Astrocyte (in vitro differentiated cells and primary cell): ENCODE results near the gene EFL1.
"Not testable (repeated sequence)": the region's sequence is repeated elsewhere in the genome, so short reads cannot be mapped to it uniquely, and the experiment has no call there.

Experiments
- EZH2 ChIP-seq: IDR thresholded peaks from 2 replicates; pipeline ENCODE4 v1.6.1; 2012; ENCODE audit warnings: mild to moderate bottlenecking, low read length, inconsistent platforms; ENCODE audit not compliant: insufficient read depth
- TF ChIP-seq, protein P1 (sequence below): IDR thresholded peaks from 2 replicates; pipeline ENCODE4 v1.5.1; 2011; ENCODE audit warnings: low read depth, mild to moderate bottlenecking, inconsistent platforms, low read length, moderate library complexity; ENCODE audit not compliant: insufficient read depth

DNA sequence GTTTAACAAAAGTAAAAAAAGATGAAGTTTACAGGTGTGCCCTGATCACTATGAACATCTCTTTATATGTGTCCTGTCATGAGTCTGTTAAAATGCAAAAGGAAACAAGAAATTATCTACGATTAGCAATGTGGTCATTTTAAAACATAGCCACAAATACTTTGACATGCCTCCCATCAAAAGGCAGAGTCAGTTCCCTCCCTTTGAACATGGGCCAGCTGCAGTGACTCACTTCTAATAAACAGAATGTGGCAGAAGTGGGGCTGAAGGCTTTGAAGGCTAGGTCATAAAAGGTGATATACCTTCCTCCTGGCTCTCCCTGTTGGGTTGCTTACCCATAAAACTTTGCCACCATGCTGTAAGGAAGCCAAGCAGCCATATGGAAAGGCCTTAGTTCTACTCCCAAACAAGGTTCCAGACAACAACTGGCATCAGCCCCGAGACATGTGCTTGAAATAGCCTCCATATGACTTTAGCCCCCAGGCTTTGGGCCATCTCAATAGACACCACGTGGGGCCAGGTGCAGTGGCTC is 52.4 kb downstream of the EFL1 start:
- TF ChIP-seq, protein P1, sequence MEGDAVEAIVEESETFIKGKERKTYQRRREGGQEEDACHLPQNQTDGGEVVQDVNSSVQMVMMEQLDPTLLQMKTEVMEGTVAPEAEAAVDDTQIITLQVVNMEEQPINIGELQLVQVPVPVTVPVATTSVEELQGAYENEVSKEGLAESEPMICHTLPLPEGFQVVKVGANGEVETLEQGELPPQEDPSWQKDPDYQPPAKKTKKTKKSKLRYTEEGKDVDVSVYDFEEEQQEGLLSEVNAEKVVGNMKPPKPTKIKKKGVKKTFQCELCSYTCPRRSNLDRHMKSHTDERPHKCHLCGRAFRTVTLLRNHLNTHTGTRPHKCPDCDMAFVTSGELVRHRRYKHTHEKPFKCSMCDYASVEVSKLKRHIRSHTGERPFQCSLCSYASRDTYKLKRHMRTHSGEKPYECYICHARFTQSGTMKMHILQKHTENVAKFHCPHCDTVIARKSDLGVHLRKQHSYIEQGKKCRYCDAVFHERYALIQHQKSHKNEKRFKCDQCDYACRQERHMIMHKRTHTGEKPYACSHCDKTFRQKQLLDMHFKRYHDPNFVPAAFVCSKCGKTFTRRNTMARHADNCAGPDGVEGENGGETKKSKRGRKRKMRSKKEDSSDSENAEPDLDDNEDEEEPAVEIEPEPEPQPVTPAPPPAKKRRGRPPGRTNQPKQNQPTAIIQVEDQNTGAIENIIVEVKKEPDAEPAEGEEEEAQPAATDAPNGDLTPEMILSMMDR, result not testable (repeated sequence)
- not testable (repeated sequence) for TF ChIP-seq EZH2
